Prostate gland (tissue), 2 donors: Measurements from ENCODE around the gene GSK3A.

Experiments
- POLR2A ChIP-seq: fragments of 450-650 bp; IDR thresholded peaks from one replicate; pipeline ENCODE4 v1.6.1; 2016; ENCODE audit warnings: antibody characterized with exemption, mild to moderate bottlenecking
- TF ChIP-seq, protein P1 (sequence below), 4 experiments: fragments of 200-600 bp in 2 of 4; fragments of 450-650 bp in 2 of 4; sonication (generic) in 2 of 4; IDR thresholded peaks; 1 replicate in 3 of 4; 2 replicates in 1 of 4; pipeline ENCODE4 v1.5.1; 2016 to 2019; ENCODE audit warnings: antibody characterized with exemption in 4 of 4, mild to moderate bottlenecking in 2 of 4, moderate library complexity in 2 of 4

DNA sequence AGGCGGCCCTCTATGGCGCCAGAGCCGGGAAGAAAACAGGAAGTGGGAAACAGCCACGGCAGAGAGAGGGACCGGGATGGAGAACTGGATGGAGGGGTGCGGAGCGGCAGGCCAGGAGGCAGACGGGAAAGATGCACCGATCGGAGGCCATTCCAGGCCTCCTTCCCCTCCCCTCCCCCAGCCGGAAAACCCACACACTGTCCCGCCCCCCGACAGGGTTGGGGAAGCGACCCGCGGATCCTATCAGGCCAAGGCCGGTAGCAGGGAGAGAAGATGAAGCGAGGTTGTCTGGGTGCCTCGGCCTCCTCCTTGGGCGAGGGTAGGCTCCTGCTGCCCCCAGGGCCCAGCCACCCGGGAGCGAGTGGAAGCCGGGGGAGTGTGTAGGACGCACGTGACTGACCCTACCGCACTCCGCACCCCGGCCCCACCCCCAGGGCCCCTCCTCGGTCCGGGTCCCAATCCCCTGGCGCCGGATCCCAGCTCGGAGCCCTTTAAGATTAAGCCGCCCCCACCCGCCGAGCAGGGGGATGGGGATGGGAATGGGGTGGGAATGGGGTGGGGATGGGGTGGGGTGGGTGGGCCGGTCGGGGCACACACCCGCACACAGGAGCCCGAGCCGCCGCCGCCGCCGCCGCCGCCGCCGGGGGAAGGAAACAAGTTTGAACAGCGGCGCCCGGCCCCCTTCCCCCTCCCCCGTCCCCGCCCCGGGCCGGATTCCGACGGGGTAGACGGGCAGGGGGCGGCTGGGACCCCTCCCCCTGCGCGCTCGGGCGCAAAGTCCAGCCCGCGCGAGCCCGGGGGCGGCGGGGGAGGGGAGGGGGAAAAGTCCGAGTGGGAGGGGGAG, 11.1 kb upstream of the GSK3A start:
- TF ChIP-seq, protein P1, sequence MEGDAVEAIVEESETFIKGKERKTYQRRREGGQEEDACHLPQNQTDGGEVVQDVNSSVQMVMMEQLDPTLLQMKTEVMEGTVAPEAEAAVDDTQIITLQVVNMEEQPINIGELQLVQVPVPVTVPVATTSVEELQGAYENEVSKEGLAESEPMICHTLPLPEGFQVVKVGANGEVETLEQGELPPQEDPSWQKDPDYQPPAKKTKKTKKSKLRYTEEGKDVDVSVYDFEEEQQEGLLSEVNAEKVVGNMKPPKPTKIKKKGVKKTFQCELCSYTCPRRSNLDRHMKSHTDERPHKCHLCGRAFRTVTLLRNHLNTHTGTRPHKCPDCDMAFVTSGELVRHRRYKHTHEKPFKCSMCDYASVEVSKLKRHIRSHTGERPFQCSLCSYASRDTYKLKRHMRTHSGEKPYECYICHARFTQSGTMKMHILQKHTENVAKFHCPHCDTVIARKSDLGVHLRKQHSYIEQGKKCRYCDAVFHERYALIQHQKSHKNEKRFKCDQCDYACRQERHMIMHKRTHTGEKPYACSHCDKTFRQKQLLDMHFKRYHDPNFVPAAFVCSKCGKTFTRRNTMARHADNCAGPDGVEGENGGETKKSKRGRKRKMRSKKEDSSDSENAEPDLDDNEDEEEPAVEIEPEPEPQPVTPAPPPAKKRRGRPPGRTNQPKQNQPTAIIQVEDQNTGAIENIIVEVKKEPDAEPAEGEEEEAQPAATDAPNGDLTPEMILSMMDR (IDR thresholded peaks at IDR 0.05) = no peak
- TF ChIP-seq POLR2A = peak; percentile 13
